Measurements from ENCODE around the gene NUP50. TPM values are rescaled to one million over a fixed set of nuclear protein-coding genes. Genes with fewer than 3 reads are reported as not detected.

Gene NUP50
- polyA plus RNA-seq, 1 experiment: 13.9 TPM

GRCh38 chr22:45208696-45208992, 44.9 kb downstream of the NUP50 start:
- DNase-seq (ENCODE audit: low read depth, low spot score): no peak
- no peak overlapping the region for H3K4me3 ChIP-seq (ENCODE audit: low read depth, low read length)
- H3K9me3 ChIP-seq (ENCODE audit: control insufficient read depth, insufficient read depth, low read length): peaks cover 6% of the 10 kb centered on the region; the same call in 1 of the 2 replicates
- no peaks in the 10 kb centered on the region for H3K27me3 ChIP-seq (ENCODE audit: control insufficient read depth, insufficient read depth, low read length)
- peak overlapping the region; percentile 11 for H3K27ac ChIP-seq (ENCODE audit: low read depth, low read length)
- TF ChIP-seq CTCF (IDR thresholded peaks at IDR 0.05; ENCODE audit: low read depth, low read length): no peak
- ChIA-PET CTCF (interaction anchor here (0.8 to 1.3 kb wide), 3 partner anchors 8 to 43 kb away, joined by 3 read pairs; no protein-coding TSS in a partner anchor), POLR2A (interaction anchor here (0.6 to 1.4 kb wide), 4 partner anchors 9 to 397 kb away, joined by 3 to 5 read pairs (median 4); no protein-coding TSS in a partner anchor)

GRCh38 chr22:45208993-45209838, 45.5 kb downstream of the NUP50 start:
- Histone ChIP-seq H3K27me3 (ENCODE audit: control insufficient read depth, insufficient read depth, low read length) (no peaks in the 10 kb centered on the region), H3K9me3 (ENCODE audit: control insufficient read depth, insufficient read depth, low read length) (peaks cover 6% of the 10 kb centered on the region; the same call in 1 of the 2 replicates), H3K27ac (ENCODE audit: low read depth, low read length) (peak overlapping the region; percentile 47), H3K4me3 (ENCODE audit: low read depth, low read length) (no peak overlapping the region)
- ChIA-PET CTCF (interaction anchor here (0.8 to 1.3 kb wide), 3 partner anchors 8 to 44 kb away, joined by 3 read pairs; no protein-coding TSS in a partner anchor), POLR2A (interaction anchor here (0.6 to 1.4 kb wide), 2 partner anchors 104 to 124 kb away, joined by 3 to 4 read pairs; no protein-coding TSS in a partner anchor)
- DNase-seq (ENCODE audit: low read depth, low spot score): peak; percentile 66
- peak; percentile 74 for TF ChIP-seq CTCF (IDR thresholded peaks at IDR 0.05; ENCODE audit: low read depth, low read length)

- POLR2A ChIA-PET: no interaction called here
- no peak for TF ChIP-seq CTCF (IDR thresholded peaks at IDR 0.05; ENCODE audit: low read depth, low read length)
- CTCF ChIA-PET: no interaction called here
- no peak for DNase-seq (ENCODE audit: low read depth, low spot score)
- H3K27ac ChIP-seq (ENCODE audit: low read depth, low read length): no peak overlapping the region
- no peaks in the 10 kb centered on the region for H3K27me3 ChIP-seq (ENCODE audit: control insufficient read depth, insufficient read depth, low read length)
- H3K4me3 ChIP-seq (ENCODE audit: low read depth, low read length): no peak overlapping the region
- H3K9me3 ChIP-seq (ENCODE audit: control insufficient read depth, insufficient read depth, low read length): peaks cover 6% of the 10 kb centered on the region; the same call in 1 of the 2 replicates
Measured at GRCh38 chr22:45210174-45210573, 46.4 kb downstream of the NUP50 start.

GRCh38 chr22:45210577-45210976, 46.9 kb downstream of the NUP50 start:
- H3K4me3 ChIP-seq (ENCODE audit: low read depth, low read length): no peak overlapping the region

More at GRCh38 chr22:45210577-45210976, 46.9 kb downstream of the NUP50 start:
- CTCF ChIA-PET: no interaction called here
- POLR2A ChIA-PET: no interaction called here
- Histone ChIP-seq H3K9me3 (ENCODE audit: control insufficient read depth, insufficient read depth, low read length) (peaks cover 6% of the 10 kb centered on the region; the same call in 1 of the 2 replicates), H3K27ac (ENCODE audit: low read depth, low read length) (no peak overlapping the region), H3K27me3 (ENCODE audit: control insufficient read depth, insufficient read depth, low read length) (no peaks in the 10 kb centered on the region)
- TF ChIP-seq CTCF (IDR thresholded peaks at IDR 0.05; ENCODE audit: low read depth, low read length): no peak
- no peak for DNase-seq (ENCODE audit: low read depth, low spot score)
